ENCODE results near the gene STRN3.
"Not testable (repeated sequence)": the region's sequence is repeated elsewhere in the genome, so short reads cannot be mapped to it uniquely, and the experiment has no call there.

DNA sequence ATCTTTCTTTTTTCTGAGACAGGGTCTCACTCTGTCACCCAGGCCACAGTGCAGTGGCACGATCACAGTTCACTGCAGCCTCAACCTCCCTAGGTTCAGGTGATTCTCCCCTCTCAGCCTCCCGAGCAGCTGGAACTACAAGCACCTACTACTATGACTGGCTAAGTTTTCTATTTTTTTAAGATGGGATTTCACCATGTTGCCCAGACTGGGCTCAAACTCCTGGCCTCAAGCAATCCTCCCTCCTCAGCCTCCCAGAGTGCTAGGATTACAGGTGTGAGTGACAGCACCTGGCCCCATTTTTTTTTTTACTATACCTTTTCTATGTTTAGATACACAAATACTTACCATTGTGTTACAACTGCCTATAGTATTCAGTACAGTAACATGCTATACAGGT is 63.6 kb downstream of the STRN3 start:
- TF ChIP-seq, protein P1, sequence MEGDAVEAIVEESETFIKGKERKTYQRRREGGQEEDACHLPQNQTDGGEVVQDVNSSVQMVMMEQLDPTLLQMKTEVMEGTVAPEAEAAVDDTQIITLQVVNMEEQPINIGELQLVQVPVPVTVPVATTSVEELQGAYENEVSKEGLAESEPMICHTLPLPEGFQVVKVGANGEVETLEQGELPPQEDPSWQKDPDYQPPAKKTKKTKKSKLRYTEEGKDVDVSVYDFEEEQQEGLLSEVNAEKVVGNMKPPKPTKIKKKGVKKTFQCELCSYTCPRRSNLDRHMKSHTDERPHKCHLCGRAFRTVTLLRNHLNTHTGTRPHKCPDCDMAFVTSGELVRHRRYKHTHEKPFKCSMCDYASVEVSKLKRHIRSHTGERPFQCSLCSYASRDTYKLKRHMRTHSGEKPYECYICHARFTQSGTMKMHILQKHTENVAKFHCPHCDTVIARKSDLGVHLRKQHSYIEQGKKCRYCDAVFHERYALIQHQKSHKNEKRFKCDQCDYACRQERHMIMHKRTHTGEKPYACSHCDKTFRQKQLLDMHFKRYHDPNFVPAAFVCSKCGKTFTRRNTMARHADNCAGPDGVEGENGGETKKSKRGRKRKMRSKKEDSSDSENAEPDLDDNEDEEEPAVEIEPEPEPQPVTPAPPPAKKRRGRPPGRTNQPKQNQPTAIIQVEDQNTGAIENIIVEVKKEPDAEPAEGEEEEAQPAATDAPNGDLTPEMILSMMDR (IDR thresholded peaks at IDR 0.05; ENCODE audit: low read depth, low read length, missing input control), result not testable (repeated sequence)
- not testable (repeated sequence) for TF ChIP-seq YY1 (IDR thresholded peaks at IDR 0.05)

Data from liver (tissue), 2 donors.